ENCODE measurements around the gene DYNLT4. TPM values are rescaled to one million over a fixed set of nuclear protein-coding genes. Genes with fewer than 3 reads are reported as not detected.

DYNLT4 gene
- total and polyA plus RNA-seq, 2 of the 13 experiments (the other 11 are each of a cell fraction or from before 2014, with no cell fraction given): 0.77 TPM; not detected in 1

GRCh38 chr1:44827197-44828002, 20.2 kb upstream of the DYNLT4 start (continued):
- TF ChIP-seq PCBP2 (optimal IDR thresholded peaks at IDR 0.05; ENCODE audit: low read depth, low read length, poor library complexity, severe bottlenecking) (no peak), RFXANK (CRISPR knock-in tag; IDR thresholded peaks at IDR 0.05) (no peak), PATZ1 (CRISPR knock-in tag; IDR thresholded peaks at IDR 0.05) (peak; percentile 57), RCOR2 (CRISPR knock-in tag; IDR thresholded peaks at IDR 0.05) (peak; percentile 22; the same call in 1 of the 2 replicates), SMARCE1 (IDR thresholded peaks at IDR 0.05; ENCODE audit: borderline replicate concordance) (no peak), ZNF136 (CRISPR knock-in tag; IDR thresholded peaks at IDR 0.05; ENCODE audit: low read depth) (no peak; the same call in 1 of the 2 replicates), SRF (IDR thresholded peaks at IDR 0.05; ENCODE audit: low read depth, low read length) (no peak), DDIT3 (CRISPR knock-in tag; IDR thresholded peaks at IDR 0.05) (no peak), ZNF724P (CRISPR knock-in tag; IDR thresholded peaks at IDR 0.05; ENCODE audit: borderline replicate concordance) (no peak), ATF6 (CRISPR knock-in tag; conservative IDR thresholded peaks at IDR 0.05) (no peak), ZNF234 (CRISPR knock-in tag; conservative IDR thresholded peaks at IDR 0.05) (no peak; the same call in 1 of the 2 replicates), ZNF121 (CRISPR knock-in tag; IDR thresholded peaks at IDR 0.05) (no peak), ZFAT (CRISPR knock-in tag; conservative IDR thresholded peaks at IDR 0.05) (no peak), NFKB2 (CRISPR knock-in tag; IDR thresholded peaks at IDR 0.05; ENCODE audit: borderline replicate concordance) (no peak), HMGXB3 (CRISPR knock-in tag; IDR thresholded peaks at IDR 0.05; ENCODE audit: borderline replicate concordance) (no peak), ZNF17 (CRISPR knock-in tag; IDR thresholded peaks at IDR 0.05) (no peak), BORCS8-MEF2B (CRISPR knock-in tag; IDR thresholded peaks at IDR 0.05) (no peak)
- TF ChIP-seq, protein P1, sequence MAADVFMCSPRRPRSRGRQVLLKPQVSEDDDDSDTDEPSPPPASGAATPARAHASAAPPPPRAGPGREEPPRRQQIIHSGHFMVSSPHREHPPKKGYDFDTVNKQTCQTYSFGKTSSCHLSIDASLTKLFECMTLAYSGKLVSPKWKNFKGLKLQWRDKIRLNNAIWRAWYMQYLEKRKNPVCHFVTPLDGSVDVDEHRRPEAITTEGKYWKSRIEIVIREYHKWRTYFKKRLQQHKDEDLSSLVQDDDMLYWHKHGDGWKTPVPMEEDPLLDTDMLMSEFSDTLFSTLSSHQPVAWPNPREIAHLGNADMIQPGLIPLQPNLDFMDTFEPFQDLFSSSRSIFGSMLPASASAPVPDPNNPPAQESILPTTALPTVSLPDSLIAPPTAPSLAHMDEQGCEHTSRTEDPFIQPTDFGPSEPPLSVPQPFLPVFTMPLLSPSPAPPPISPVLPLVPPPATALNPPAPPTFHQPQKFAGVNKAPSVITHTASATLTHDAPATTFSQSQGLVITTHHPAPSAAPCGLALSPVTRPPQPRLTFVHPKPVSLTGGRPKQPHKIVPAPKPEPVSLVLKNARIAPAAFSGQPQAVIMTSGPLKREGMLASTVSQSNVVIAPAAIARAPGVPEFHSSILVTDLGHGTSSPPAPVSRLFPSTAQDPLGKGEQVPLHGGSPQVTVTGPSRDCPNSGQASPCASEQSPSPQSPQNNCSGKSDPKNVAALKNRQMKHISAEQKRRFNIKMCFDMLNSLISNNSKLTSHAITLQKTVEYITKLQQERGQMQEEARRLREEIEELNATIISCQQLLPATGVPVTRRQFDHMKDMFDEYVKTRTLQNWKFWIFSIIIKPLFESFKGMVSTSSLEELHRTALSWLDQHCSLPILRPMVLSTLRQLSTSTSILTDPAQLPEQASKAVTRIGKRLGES (CRISPR knock-in tag; IDR thresholded peaks at IDR 0.05; ENCODE audit: borderline replicate concordance): no peak
